Retinal pigment epithelial cell (primary cell): ENCODE measurements around the gene OR5B2.

Experiments
- DNase-seq: peaks from one replicate; pipeline ENCODE4 v3.0.0-alpha.2; 2010; ENCODE audit warnings: low read depth
- H3K4me3 ChIP-seq: 2 replicates; pipeline ENCODE4 v1.5.1; 2011; ENCODE audit warnings: mild to moderate bottlenecking, low read length, control low read depth, moderate library complexity
- CTCF ChIP-seq: conservative IDR thresholded peaks from 2 replicates; pipeline ENCODE4 v1.5.1; 2011; ENCODE audit warnings: low read depth, low read length, control low read depth, inconsistent platforms

The OR5B2 gene

GRCh38 chr11:58428021-58428420 is at the start of gene OR5B2:
OR5B2 (minus strand) TSS chr11:58428121; CDS start chr11:58423261, 4,860 bp downstream.
- H3K4me3 ChIP-seq: no peak within 1 kb of the TSS
- no peak for TF ChIP-seq CTCF
- no peak for DNase-seq

GRCh38 chr11:58471892-58472291 is 44.0 kb upstream of the OR5B2 start:
- no peak for DNase-seq
- TF ChIP-seq CTCF: no peak
- no peak overlapping the region for H3K4me3 ChIP-seq

- H3K4me3 ChIP-seq: no peak overlapping the region
- DNase-seq: no peak
- TF ChIP-seq CTCF: no peak
Observed at GRCh38 chr11:58466293-58466692, 38.4 kb upstream of the OR5B2 start.

- H3K4me3 ChIP-seq: no peak overlapping the region
- no peak for TF ChIP-seq CTCF
- no peak for DNase-seq
Observed at GRCh38 chr11:58465690-58466089, 37.8 kb upstream of the OR5B2 start.

- TF ChIP-seq CTCF: no peak
- no peak overlapping the region for H3K4me3 ChIP-seq
- DNase-seq: no peak
Observed at GRCh38 chr11:58451585-58451984, 23.7 kb upstream of the OR5B2 start.

- TF ChIP-seq CTCF: no peak
- H3K4me3 ChIP-seq: no peak overlapping the region
- no peak for DNase-seq
Observed at GRCh38 chr11:58446294-58446693, 18.4 kb upstream of the OR5B2 start.

- no peak for TF ChIP-seq CTCF
- H3K4me3 ChIP-seq: no peak overlapping the region
- no peak for DNase-seq
Observed at GRCh38 chr11:58444300-58444699, 16.4 kb upstream of the OR5B2 start.
